Lung (tissue), 12 donors: ENCODE data around the gene OR2Y1. TPM values are rescaled to one million over a fixed set of nuclear protein-coding genes. Genes with fewer than 3 reads are reported as not detected.

Experiments
- ATAC-seq: fragments of 200-7000 bp; cut with Tn5 transposase; one replicate; pipeline ENCODE4 v1.9.1; 2020; ENCODE audit warnings: moderate number of reproducible peaks; ENCODE audit not compliant: insufficient read depth, low FRiP score
- DNase-seq, 3 donors: peaks; one replicate each; pipeline ENCODE4 v3.0.0-alpha.2; 2013 to 2017
- H3K27ac ChIP-seq, 2 donors: one replicate each; pipeline ENCODE4 v1.5.1; 2013; ENCODE audit warnings: mild to moderate bottlenecking in 2 of 2, moderate library complexity in 2 of 2, control low read depth in 1 of 2, inconsistent platforms in 1 of 2, low read depth in 1 of 2, low read length in 1 of 2
- H3K27me3 ChIP-seq, 3 donors: one replicate each; pipeline ENCODE4 v1.5.1; 2013; ENCODE audit warnings: low read length in 2 of 3; ENCODE audit not compliant: control insufficient read depth in 3 of 3, insufficient read depth in 3 of 3
- H3K36me3 ChIP-seq, 4 donors: one replicate each; pipeline ENCODE4 v1.5.1; 2013; ENCODE audit warnings: low read length in 4 of 4, mild to moderate bottlenecking in 1 of 4, moderate library complexity in 1 of 4; ENCODE audit not compliant: control insufficient read depth in 4 of 4, insufficient read depth in 4 of 4
- H3K4me1 ChIP-seq, 5 donors: one replicate each; pipeline ENCODE4 v1.5.1; 2013; ENCODE audit warnings: low read length in 5 of 5, mild to moderate bottlenecking in 2 of 5, moderate library complexity in 1 of 5; ENCODE audit not compliant: control insufficient read depth in 5 of 5, insufficient read depth in 5 of 5
- H3K4me3 ChIP-seq: one replicate; pipeline ENCODE4 v1.5.1; 2013; ENCODE audit warnings: mild to moderate bottlenecking, control low read depth, moderate library complexity
- H3K9ac ChIP-seq, 2 donors: one replicate each; pipeline ENCODE4 v1.5.1; 2013; ENCODE audit warnings: low read length in 2 of 2, control low read depth in 1 of 2; ENCODE audit not compliant: insufficient read depth in 1 of 2
- H3K9me3 ChIP-seq, 4 donors: one replicate each; pipeline ENCODE4 v1.5.1; 2013; ENCODE audit warnings: low read length in 3 of 4, mild to moderate bottlenecking in 1 of 4, moderate library complexity in 1 of 4; ENCODE audit not compliant: control insufficient read depth in 4 of 4, insufficient read depth in 3 of 4
- WGBS, 2 donors: extraction: QIAGEN DNeasy Blood & Tissue Kit; methylation state at CpG; one replicate each; pipeline ENCODE4 v1.1.7; 2013; 5-methylcytosine and 5-hydroxymethylcytosine counted together
- polyA plus RNA-seq, 2 donors: library from polyadenylated mRNA; stranded (reverse); fragments of 200-250 nt; gene quantifications; one replicate each; pipeline ENCODE4 v1.2.1, GENCODE V29; 2013
- total RNA-seq, 2 donors: library from RNA; depleted of rRNA in 1 of 2; stranded (reverse); fragments of >200 nt in 1 of 2; gene quantifications; one replicate each; pipeline ENCODE4 v1.2.1, GENCODE V29; 2014 to 2021
- TF ChIP-seq, protein P1 (sequence below): IDR thresholded peaks from 2 replicates; pipeline ENCODE4 v1.5.1; 2012; ENCODE audit warnings: mild to moderate bottlenecking; ENCODE audit errors: control extremely low read depth, extremely low read depth
- donor health status: control.
- donor health status: control.
- donor health status: Bipolar disorder and iron deficiency.
- donor health status: healthy.
- donor health status: DM: yes; HTN: yes; CAD: no.

Gene OR2Y1
- total and polyA plus RNA-seq, 4 donors = not detected

DNA sequence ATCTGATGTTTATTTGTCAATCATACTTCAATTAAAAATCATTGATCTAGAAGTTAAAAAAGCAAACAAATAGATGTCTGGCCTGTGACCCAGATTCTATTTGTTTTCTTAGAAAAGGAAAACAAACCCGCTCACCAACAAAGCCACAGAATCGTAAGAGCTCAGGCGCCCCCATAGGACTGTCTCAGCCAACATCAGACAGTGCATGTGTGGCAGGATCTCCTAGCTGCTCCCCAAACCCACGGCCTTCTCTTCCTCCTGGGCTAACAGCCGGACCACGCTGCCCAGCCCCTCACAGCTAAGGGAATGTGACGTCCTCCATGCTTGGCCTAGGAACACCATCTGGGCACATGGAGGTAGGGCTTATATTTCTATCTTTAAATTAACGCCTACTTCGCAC is 19.4 kb downstream of the OR2Y1 start:
- Histone ChIP-seq H3K27me3 (peaks cover 0 to 4% (median 0%) of the 10 kb centered on the region in 3 donors), H3K9ac (no peak overlapping the region), H3K27ac (no peak overlapping the region), H3K9me3 (no peaks in the 10 kb centered on the region), H3K36me3 (no peaks in the 10 kb centered on the region), H3K4me1 (no peaks in the 10 kb centered on the region), H3K4me3 (no peak overlapping the region)
- TF ChIP-seq, protein P1, sequence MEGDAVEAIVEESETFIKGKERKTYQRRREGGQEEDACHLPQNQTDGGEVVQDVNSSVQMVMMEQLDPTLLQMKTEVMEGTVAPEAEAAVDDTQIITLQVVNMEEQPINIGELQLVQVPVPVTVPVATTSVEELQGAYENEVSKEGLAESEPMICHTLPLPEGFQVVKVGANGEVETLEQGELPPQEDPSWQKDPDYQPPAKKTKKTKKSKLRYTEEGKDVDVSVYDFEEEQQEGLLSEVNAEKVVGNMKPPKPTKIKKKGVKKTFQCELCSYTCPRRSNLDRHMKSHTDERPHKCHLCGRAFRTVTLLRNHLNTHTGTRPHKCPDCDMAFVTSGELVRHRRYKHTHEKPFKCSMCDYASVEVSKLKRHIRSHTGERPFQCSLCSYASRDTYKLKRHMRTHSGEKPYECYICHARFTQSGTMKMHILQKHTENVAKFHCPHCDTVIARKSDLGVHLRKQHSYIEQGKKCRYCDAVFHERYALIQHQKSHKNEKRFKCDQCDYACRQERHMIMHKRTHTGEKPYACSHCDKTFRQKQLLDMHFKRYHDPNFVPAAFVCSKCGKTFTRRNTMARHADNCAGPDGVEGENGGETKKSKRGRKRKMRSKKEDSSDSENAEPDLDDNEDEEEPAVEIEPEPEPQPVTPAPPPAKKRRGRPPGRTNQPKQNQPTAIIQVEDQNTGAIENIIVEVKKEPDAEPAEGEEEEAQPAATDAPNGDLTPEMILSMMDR = no peak
- DNase-seq = no peak
- no peak for ATAC-seq
- WGBS, 2 donors = 80 to 86% methylated on average over 9 of the region's 9 CpGs

DNA sequence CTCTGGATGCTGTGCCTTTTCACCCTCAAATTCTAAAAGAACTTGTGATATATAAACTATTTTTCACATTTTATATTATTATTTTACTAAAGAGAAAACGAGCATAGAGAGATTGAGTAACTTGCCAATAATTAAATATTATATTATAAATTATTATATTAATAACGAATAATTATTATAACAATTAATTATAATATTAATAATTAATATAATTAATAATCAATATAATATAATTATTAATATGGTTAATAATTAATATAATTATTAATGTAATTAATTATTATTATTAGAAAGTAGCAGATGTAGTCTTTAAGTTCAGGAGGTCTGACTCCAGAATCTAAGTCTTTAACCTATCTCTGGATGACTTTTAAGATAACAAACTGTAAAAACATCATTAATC is 20.1 kb downstream of the OR2Y1 start:
- DNase-seq = no peak
- Histone ChIP-seq H3K27ac (no peak overlapping the region), H3K4me1 (no peaks in the 10 kb centered on the region), H3K27me3 (peaks cover 0 to 4% (median 0%) of the 10 kb centered on the region in 3 donors), H3K4me3 (no peak overlapping the region), H3K9me3 (no peaks in the 10 kb centered on the region), H3K36me3 (no peaks in the 10 kb centered on the region), H3K9ac (no peak overlapping the region)
- TF ChIP-seq, protein P1 = no peak
- ATAC-seq = no peak
- 80 to 85% methylated on average over 2 of the region's 2 CpGs for WGBS, 2 donors

GRCh38 chr5:180718810-180719453 is 20.9 kb downstream of the OR2Y1 start:
- Histone ChIP-seq H3K27me3 (peaks cover 0 to 4% (median 0%) of the 10 kb centered on the region in 3 donors), H3K9ac (peak overlapping the region in 1 of 2 donors; percentile 8), H3K27ac (no peak overlapping the region), H3K9me3 (peaks cover 0 to 5% (median 0%) of the 10 kb centered on the region in 4 donors), H3K4me1 (no peaks in the 10 kb centered on the region), H3K4me3 (no peak overlapping the region), H3K36me3 (no peaks in the 10 kb centered on the region)
- TF ChIP-seq, protein P1 = peak; percentile 22
- DNase-seq = peak; percentile 28 to 69 (median 65)
- no peak for ATAC-seq
- WGBS, 2 donors = 46 to 55% methylated on average over 6 of the region's 6 CpGs
